MM.1S (cell line): Measurements from ENCODE around the gene ANKRD24.
"Not testable (repeated sequence)": the region's sequence is repeated elsewhere in the genome, so short reads cannot be mapped to it uniquely, and the experiment has no call there.

Source experiments
- DNase-seq: peaks from one replicate; pipeline ENCODE4 v3.0.0-alpha.2; 2015
- H2AFZ ChIP-seq: fragments of 300-600 bp; sonication (generic); 2 replicates; pipeline ENCODE4 v1.6.0; 2016; ENCODE audit warnings: antibody characterized with exemption, low read length
- H3F3A ChIP-seq: fragments of 300-600 bp; sonication (generic); 2 replicates; pipeline ENCODE4 v1.6.1; 2016; ENCODE audit warnings: mild to moderate bottlenecking, antibody characterized with exemption, low read length, moderate library complexity, mixed read lengths; ENCODE audit not compliant: insufficient read depth
- H3K27ac ChIP-seq: fragments of 300-600 bp; sonication (generic); 2 replicates; pipeline ENCODE4 v1.5.1; 2016; ENCODE audit warnings: mild to moderate bottlenecking, low read length
- H3K27me3 ChIP-seq: fragments of 300-600 bp; sonication (generic); replicated peaks from 2 replicates; pipeline ENCODE4 v1.6.0; 2016; ENCODE audit warnings: low read length; ENCODE audit not compliant: insufficient read depth
- H3K36me3 ChIP-seq: fragments of 300-600 bp; sonication (generic); replicated peaks from 2 replicates; pipeline ENCODE4 v1.6.1; 2016; ENCODE audit warnings: mild to moderate bottlenecking, low read length, mixed read lengths; ENCODE audit not compliant: insufficient read depth
- H3K4me1 ChIP-seq: fragments of 300-600 bp; sonication (generic); 2 replicates; pipeline ENCODE4 v1.6.1; 2016; ENCODE audit warnings: low read length, mixed read lengths
- H3K4me2 ChIP-seq: fragments of 300-600 bp; sonication (generic); 2 replicates; pipeline ENCODE4 v1.6.0; 2016; ENCODE audit warnings: low read depth, low read length
- H3K4me3 ChIP-seq: fragments of 300-600 bp; sonication (generic); 2 replicates; pipeline ENCODE4 v1.5.1; 2016; ENCODE audit warnings: low read length, mixed read lengths
- H3K79me2 ChIP-seq: fragments of 300-600 bp; sonication (generic); 2 replicates; pipeline ENCODE4 v1.6.1; 2016; ENCODE audit warnings: mixed run types, low read length, mixed read lengths
- H3K9ac ChIP-seq: fragments of 300-600 bp; sonication (generic); 2 replicates; pipeline ENCODE4 v1.6.1; 2016; ENCODE audit warnings: low read length, mixed read lengths
- H3K9me2 ChIP-seq: fragments of 300-600 bp; sonication (generic); replicated peaks from 2 replicates; pipeline ENCODE4 v1.6.1; 2016; ENCODE audit warnings: mild to moderate bottlenecking, low read length, mixed read lengths; ENCODE audit not compliant: insufficient read depth
- H3K9me3 ChIP-seq: fragments of 300-600 bp; sonication (generic); replicated peaks from 2 replicates; pipeline ENCODE4 v1.6.1; 2016; ENCODE audit warnings: mild to moderate bottlenecking, low read length, mixed read lengths; ENCODE audit not compliant: insufficient read depth
- H4K20me1 ChIP-seq: fragments of 300-600 bp; sonication (generic); 2 replicates; pipeline ENCODE4 v1.6.1; 2016; ENCODE audit warnings: mild to moderate bottlenecking, low read length, moderate library complexity, mixed read lengths; ENCODE audit not compliant: insufficient read depth
- EZH2 ChIP-seq: fragments of 300-600 bp; sonication (generic); optimal IDR thresholded peaks from 2 replicates; pipeline ENCODE3; 2017; ENCODE audit warnings: low read depth, mild to moderate bottlenecking, antibody characterized with exemption, low read length, mixed read lengths
- EZH2phosphoT487 ChIP-seq: fragments of 300-600 bp; sonication (generic); IDR thresholded peaks from 2 replicates; pipeline ENCODE4 v1.6.1; 2018; ENCODE audit warnings: antibody characterized with exemption, low read length
- TF ChIP-seq, protein P1 (sequence below): fragments of 300-600 bp; sonication (generic); IDR thresholded peaks from 2 replicates; pipeline ENCODE4 v1.5.1; 2016; ENCODE audit warnings: antibody characterized with exemption, low read length, mixed read lengths

ANKRD24 gene

DNA sequence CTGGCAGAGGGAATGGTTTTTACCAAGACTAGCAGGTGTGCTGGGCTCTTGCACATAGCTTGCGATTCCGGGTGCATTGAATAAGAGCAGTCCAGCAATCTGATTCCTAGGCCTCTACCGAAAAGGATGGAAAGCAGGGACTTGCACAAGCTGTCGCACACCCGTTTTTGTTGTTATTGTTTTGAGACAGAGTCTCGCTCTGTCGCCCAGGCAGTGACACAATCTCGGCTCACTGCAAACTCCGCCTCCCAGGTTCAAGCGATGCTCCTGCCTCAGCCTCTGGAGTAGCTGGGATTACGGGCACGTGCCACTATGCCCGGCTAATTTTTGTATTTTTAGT lies 52.3 kb downstream of the ANKRD24 start:
- H3F3A ChIP-seq, result no peaks in the 10 kb centered on the region
- H3K9ac ChIP-seq, result no peak overlapping the region
- H3K9me3 ChIP-seq, result no peaks in the 10 kb centered on the region
- no peak overlapping the region for H3K4me2 ChIP-seq
- no peaks in the 10 kb centered on the region for H4K20me1 ChIP-seq
- H3K36me3 ChIP-seq, result no peaks in the 10 kb centered on the region
- H3K27me3 ChIP-seq, result peaks cover 87% of the 10 kb centered on the region
- no peak overlapping the region for H3K27ac ChIP-seq
- no peak overlapping the region for H3K4me3 ChIP-seq
- no peaks in the 10 kb centered on the region for H3K9me2 ChIP-seq
- DNase-seq, result no peak
- no peaks in the 10 kb centered on the region for H3K79me2 ChIP-seq
- H3K4me1 ChIP-seq, result no peaks in the 10 kb centered on the region
- no peak for TF ChIP-seq EZH2
- no peak for TF ChIP-seq EZH2phosphoT487
- TF ChIP-seq, protein P1, sequence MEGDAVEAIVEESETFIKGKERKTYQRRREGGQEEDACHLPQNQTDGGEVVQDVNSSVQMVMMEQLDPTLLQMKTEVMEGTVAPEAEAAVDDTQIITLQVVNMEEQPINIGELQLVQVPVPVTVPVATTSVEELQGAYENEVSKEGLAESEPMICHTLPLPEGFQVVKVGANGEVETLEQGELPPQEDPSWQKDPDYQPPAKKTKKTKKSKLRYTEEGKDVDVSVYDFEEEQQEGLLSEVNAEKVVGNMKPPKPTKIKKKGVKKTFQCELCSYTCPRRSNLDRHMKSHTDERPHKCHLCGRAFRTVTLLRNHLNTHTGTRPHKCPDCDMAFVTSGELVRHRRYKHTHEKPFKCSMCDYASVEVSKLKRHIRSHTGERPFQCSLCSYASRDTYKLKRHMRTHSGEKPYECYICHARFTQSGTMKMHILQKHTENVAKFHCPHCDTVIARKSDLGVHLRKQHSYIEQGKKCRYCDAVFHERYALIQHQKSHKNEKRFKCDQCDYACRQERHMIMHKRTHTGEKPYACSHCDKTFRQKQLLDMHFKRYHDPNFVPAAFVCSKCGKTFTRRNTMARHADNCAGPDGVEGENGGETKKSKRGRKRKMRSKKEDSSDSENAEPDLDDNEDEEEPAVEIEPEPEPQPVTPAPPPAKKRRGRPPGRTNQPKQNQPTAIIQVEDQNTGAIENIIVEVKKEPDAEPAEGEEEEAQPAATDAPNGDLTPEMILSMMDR, result no peak
- no peak overlapping the region for H2AFZ ChIP-seq

DNA sequence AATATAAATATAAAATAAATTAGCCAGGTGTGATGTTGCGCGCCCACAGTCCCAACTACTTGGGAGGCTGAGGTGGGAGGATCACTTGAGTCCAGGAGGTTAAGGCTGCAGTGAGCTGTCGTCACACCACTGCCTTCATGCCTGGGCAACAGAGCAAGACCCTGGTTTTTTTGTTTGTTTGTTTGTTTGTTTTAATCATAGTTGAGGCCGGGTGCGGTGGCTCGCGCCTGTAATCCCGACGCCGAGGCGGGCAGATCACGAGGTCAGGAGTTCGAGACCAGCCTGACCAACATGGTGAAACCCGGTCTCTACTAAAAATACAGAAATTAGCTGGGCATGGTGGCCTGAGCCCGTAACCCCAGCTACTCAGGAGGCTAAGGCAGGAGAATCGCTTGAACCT lies 55.0 kb downstream of the ANKRD24 start:
- not testable (repeated sequence) for H3K4me3 ChIP-seq, DNase-seq, H4K20me1 ChIP-seq, H2AFZ ChIP-seq, H3K36me3 ChIP-seq, H3K4me1 ChIP-seq, H3K9me2 ChIP-seq, H3K9me3 ChIP-seq, H3K4me2 ChIP-seq, H3K79me2 ChIP-seq, H3F3A ChIP-seq, H3K27ac ChIP-seq, H3K9ac ChIP-seq
- peaks cover 71% of the 10 kb centered on the region for H3K27me3 ChIP-seq

DNA sequence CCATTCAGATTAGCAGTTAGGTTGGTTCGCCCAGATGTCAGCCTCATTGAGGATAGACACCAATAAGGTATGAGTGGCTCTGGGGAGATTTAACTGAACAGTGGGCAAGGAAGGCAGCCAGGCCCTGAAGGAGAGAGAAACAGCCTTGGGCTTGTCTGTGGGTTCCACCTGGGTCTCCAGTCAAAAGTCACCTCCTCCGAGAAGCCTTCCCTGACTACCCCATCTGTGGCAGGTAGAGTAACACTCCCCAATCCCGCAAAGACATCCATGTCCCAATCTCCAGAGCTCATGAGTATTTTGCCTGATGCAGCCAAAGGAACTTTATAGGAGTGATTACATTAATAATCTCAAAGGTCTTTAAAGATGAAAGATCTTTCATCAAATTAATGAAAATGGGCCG lies 56.3 kb downstream of the ANKRD24 start:
- no peaks in the 10 kb centered on the region for H3K79me2 ChIP-seq
- H2AFZ ChIP-seq, result no peak overlapping the region
- no peak overlapping the region for H3K4me3 ChIP-seq
- no peaks in the 10 kb centered on the region for H3K36me3 ChIP-seq
- no peak overlapping the region for H3K27ac ChIP-seq
- H3K4me1 ChIP-seq, result 0 out of 2 replicates have a peak, but pooled peaks cover 8% of the 10 kb centered on the region
- DNase-seq, result no peak
- H3K9ac ChIP-seq, result no peak overlapping the region
- no peaks in the 10 kb centered on the region for H3K9me3 ChIP-seq
- no peaks in the 10 kb centered on the region for H3K9me2 ChIP-seq
- H3F3A ChIP-seq, result peaks cover 5% of the 10 kb centered on the region; the same call in 1 of the 2 replicates
- TF ChIP-seq, protein P1, result no peak
- TF ChIP-seq EZH2 (no peak), EZH2phosphoT487 (no peak)
- H4K20me1 ChIP-seq, result no peaks in the 10 kb centered on the region
- H3K4me2 ChIP-seq, result no peak overlapping the region
- peaks cover 58% of the 10 kb centered on the region for H3K27me3 ChIP-seq

DNA sequence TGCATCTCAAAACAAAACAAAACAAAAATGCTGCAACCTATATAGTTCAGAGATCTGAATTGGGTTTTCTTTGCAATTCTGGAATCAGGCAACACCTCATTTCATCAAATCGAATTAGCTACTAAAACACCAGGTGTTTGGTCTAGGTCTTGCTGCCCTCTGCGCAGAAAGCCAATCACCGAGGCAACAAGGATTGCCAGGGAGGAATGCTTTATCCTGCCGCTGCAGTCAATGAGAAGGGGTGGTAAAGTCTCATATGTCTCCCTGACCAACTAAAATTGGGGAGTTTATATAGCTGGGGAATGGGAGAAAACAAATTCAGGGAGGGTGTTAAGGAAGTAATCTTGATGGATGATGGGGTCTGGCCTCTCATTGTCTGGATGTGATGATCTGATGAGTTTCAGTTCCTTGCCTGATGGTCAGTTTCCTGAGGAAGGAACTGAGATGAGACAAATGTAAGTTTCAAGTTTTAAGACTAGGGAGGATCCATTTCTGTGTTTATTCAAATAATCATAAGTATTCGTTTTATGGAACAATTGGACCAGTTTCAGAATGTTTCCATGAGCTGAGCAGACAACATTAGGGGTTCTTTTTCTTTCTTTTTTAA lies 59.4 kb downstream of the ANKRD24 start:
- no peaks in the 10 kb centered on the region for H3K79me2 ChIP-seq

DNA sequence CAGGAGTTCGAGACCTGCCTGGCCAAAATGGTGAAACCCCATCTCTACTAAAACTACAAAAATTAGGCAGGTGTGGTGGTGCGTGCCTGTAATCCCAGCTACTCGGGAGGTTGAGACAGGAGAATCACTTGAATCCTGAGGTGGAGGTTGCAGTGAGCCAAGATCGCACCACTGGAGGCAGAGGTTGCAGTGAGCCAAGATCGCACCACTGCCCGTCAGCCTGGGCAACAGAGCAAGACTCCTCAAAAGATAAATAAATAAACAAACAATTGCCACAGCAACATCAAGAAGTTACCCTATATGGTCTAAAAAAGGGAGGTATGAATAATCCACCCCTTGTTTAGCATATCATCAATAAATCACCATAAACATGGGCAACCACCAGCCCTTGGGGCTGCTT lies 63.4 kb downstream of the ANKRD24 start:
- H3K9me2 ChIP-seq, H3F3A ChIP-seq, H3K9me3 ChIP-seq, H3K27ac ChIP-seq, H3K27me3 ChIP-seq, H4K20me1 ChIP-seq, DNase-seq, H3K36me3 ChIP-seq, H3K9ac ChIP-seq: not testable (repeated sequence)
- Histone ChIP-seq H2AFZ (peak overlapping the region; percentile 95), H3K4me2 (peak overlapping the region; percentile 77; the same call in 1 of the 2 replicates), H3K4me1 (peaks cover 21% of the 10 kb centered on the region; the same call in 1 of the 2 replicates), H3K79me2 (peaks cover 23% of the 10 kb centered on the region), H3K4me3 (peak overlapping the region; percentile 74; the same call in 1 of the 2 replicates)

More for the DNA sequence above, 59.4 kb downstream of the ANKRD24 start:
- no peak for DNase-seq
- H3K36me3 ChIP-seq, result no peaks in the 10 kb centered on the region
- no peak overlapping the region for H3K4me3 ChIP-seq
- peaks cover 13% of the 10 kb centered on the region; the same call in 1 of the 2 replicates for H3K4me1 ChIP-seq
- peaks cover 5% of the 10 kb centered on the region; the same call in 1 of the 2 replicates for H3F3A ChIP-seq
- peaks cover 31% of the 10 kb centered on the region for H3K27me3 ChIP-seq
- H3K27ac ChIP-seq, result peak overlapping the region; percentile 51; the same call in 1 of the 2 replicates
- no peak overlapping the region for H2AFZ ChIP-seq
- no peak overlapping the region; the same call in 1 of the 2 replicates for H3K9ac ChIP-seq
- H3K9me2 ChIP-seq, result no peaks in the 10 kb centered on the region
- H4K20me1 ChIP-seq, result no peaks in the 10 kb centered on the region
- no peaks in the 10 kb centered on the region for H3K9me3 ChIP-seq
- peak overlapping the region; percentile 43 for H3K4me2 ChIP-seq
- no peak for TF ChIP-seq EZH2phosphoT487
- TF ChIP-seq EZH2, result no peak
- TF ChIP-seq, protein P1, result no peak
